Measurements from ENCODE around the gene CHMP1A. TPM values are rescaled to one million over a fixed set of nuclear protein-coding genes. Genes with fewer than 3 reads are reported as not detected.

CHMP1A gene
- total RNA-seq, 1 donor = 114 TPM

DNA sequence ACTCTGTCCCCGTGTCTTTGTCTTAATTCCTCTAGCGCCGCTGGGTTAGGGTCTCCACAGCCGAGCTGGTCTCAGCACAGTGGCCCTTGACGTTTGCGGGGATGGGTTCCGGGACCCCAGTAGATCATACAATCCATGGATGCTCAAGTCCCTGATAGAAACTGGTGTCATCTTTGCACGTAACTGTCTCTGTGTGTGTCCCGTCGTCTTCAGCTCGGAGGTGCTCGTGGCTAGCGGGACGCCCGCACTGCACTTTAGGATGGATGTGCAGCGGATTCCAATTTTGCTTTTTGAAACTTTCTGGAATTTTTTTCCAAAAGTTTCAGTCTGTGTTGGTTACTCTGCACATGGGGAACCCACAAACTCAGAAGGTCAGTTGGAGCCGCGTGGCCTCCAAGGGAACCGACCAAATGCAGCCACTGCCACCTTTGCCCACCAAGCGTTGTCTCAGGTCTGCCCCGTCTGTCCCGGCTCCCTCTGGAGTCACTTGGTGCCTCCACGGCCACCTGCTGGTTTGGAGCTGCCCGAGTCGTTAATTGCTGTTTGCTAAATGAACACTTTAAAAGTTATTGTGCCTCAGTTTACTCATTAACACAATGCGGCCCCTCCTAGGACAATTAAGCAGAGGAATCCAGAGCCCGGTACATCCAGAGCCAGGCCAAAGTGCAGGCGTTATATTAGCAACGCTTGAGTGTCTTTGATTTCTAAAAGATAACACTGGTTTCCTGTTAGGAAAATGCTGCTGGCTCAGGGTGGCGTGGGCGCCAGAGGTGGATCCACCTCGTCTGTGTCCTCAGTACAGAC, 49.4 kb downstream of the CHMP1A start:
- H3K4me3 ChIP-seq (ENCODE audit: low read depth, low read length) = no peak overlapping the region
- TF ChIP-seq, protein P1, sequence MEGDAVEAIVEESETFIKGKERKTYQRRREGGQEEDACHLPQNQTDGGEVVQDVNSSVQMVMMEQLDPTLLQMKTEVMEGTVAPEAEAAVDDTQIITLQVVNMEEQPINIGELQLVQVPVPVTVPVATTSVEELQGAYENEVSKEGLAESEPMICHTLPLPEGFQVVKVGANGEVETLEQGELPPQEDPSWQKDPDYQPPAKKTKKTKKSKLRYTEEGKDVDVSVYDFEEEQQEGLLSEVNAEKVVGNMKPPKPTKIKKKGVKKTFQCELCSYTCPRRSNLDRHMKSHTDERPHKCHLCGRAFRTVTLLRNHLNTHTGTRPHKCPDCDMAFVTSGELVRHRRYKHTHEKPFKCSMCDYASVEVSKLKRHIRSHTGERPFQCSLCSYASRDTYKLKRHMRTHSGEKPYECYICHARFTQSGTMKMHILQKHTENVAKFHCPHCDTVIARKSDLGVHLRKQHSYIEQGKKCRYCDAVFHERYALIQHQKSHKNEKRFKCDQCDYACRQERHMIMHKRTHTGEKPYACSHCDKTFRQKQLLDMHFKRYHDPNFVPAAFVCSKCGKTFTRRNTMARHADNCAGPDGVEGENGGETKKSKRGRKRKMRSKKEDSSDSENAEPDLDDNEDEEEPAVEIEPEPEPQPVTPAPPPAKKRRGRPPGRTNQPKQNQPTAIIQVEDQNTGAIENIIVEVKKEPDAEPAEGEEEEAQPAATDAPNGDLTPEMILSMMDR (IDR thresholded peaks at IDR 0.05; ENCODE audit: insufficient read depth, low read depth, low read length) = no peak
- DNase-seq (ENCODE audit: low read depth) = no peak

DNA sequence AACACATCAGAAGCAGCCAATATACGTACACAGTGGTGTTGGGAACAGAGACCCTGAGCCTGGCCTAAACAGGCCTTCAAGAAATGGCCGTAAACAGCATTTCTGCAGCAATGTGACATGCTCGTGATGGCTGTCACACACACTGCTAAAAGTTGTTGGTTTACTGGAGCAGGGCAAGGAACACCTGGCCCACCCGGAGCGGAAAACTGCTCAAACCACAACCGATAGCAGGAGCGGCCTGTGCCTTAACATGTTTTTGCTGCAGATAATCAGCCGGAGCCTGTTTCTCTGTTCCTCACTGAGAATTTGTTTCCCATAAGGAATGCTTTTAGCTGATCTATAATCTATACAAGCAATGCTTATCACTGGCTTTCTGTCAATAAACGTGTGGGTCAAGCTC, 50.1 kb downstream of the CHMP1A start:
- H3K4me3 ChIP-seq (ENCODE audit: low read depth, low read length) = no peak overlapping the region
- TF ChIP-seq, protein P1 (IDR thresholded peaks at IDR 0.05; ENCODE audit: insufficient read depth, low read depth, low read length) = no peak
- DNase-seq (ENCODE audit: low read depth) = no peak

DNA sequence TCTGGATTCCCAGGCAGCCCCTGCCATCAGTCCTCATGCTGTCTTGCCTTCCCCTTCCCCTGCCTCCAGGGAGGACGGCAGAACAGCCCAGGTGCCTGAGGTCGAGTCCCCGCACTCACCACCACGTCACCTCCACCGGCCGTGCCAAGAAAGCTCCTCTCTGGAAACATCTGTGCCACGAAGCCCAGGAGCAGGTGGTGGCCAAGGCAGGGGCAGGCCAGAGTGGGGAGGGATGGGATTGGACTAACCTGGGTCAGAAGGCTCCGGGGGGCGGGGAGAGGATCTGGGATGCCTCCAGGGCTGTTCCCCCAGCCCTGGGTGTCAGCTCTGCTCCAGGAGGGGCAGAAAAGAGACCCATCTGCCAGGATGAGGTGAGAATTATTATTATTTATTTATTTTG, 51.5 kb downstream of the CHMP1A start:
- no peak overlapping the region for H3K4me3 ChIP-seq (ENCODE audit: low read depth, low read length)
- TF ChIP-seq, protein P1 (IDR thresholded peaks at IDR 0.05; ENCODE audit: insufficient read depth, low read depth, low read length) = no peak
- no peak for DNase-seq (ENCODE audit: low read depth)

DNA sequence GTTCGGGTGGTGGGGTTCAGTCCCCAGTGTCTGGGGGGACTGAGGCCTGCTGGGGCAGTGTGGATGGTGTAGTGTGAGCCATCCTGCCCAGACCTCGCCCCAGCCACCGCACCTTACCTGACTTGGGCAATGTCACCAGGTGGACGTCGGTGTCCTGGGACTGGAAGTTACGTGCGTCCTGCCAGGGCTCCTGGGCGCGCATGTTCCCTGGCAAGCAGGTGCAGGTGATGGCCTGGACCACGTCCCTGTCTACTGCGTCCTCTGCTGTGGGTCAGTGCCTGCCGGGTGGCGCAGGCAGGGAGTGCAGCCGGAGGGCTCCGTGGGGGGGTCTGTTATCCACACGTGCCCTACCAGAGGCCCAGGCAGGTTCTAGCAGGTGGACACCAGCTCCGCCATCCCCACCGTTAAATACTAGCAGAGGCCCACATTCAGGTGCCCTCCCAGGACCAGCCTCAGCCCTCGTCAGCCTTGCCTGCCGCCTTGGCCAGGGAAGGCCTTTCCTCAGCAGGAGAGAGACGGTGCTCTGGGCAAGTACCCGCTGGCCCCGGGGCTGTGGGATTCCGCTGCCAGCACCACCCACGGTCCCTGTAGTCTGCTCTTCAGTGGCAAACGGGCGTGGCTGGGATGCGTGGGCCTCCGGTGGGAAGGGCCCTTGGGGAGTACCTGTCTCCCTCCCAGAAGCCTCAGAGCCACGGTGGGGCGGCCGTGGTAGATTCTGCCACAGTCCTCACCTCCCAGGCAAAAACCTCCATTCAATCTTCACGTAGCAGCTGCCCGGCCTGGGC, 52.1 kb downstream of the CHMP1A start:
- no peak for DNase-seq (ENCODE audit: low read depth)
- TF ChIP-seq, protein P1 (IDR thresholded peaks at IDR 0.05; ENCODE audit: insufficient read depth, low read depth, low read length) = no peak

DNA sequence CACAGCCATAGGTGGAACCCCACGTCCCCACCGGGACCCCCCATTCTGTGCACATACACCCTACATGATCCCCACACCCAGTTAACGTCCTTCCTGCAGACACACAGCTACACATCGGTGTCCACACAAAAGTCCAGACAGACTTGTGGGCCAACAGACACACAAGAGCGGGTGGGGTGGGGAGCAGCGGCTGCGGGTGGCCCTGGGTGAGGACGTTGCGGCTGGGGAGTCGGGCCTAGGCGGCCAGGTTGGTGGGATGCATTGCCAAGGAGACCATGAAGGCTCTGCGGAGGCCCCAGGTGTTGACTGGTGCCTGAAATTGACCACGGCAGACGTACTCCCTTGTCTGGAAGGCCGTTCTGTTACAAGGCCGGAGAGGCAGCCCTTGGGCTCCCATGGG, 52.7 kb downstream of the CHMP1A start:
- TF ChIP-seq, protein P1 (IDR thresholded peaks at IDR 0.05; ENCODE audit: insufficient read depth, low read depth, low read length) = no peak
- DNase-seq (ENCODE audit: low read depth) = no peak

More for the DNA sequence above, 52.1 kb downstream of the CHMP1A start:
- H3K4me3 ChIP-seq (ENCODE audit: low read depth, low read length) = no peak overlapping the region

DNA sequence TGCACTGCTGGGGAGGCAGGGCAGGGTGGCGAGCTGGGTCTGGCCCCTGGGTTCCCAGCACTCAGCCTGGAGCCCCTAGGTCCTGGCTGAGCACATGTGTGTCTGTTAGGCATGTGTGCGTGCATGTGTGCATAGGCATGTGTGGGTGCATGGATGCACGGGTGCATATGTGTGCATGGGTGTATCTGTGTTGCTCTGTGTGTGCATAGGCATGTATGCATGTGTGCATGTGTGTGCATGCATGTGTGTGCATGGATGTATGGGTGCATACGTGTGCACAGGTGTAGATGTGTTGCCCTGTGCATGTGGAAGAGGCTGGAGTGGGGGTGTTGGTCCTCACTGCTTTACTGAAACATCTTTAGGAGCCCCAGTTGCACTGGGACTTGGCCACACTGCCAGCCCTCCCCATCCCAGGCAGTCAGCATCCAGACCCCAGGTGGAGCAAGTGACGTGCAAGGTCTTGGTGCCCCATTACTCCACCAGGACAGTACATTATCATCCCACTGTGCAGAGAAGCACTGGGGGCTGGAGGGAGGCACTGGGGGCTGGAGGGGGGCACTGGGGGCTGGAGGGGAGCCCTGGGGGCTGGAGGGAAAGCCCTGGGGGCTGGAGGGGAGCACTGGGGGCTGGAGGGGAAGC, 54.4 kb downstream of the CHMP1A start:
- DNase-seq (ENCODE audit: low read depth) = no peak
- TF ChIP-seq, protein P1 (IDR thresholded peaks at IDR 0.05; ENCODE audit: insufficient read depth, low read depth, low read length) = no peak
- no peak overlapping the region for H3K4me3 ChIP-seq (ENCODE audit: low read depth, low read length)

More for the DNA sequence above, 52.7 kb downstream of the CHMP1A start:
- H3K4me3 ChIP-seq (ENCODE audit: low read depth, low read length) = no peak overlapping the region
